GM12878 (cell line): ENCODE measurements around the gene TUBA1A.

Experiments used
- BHLHE40 ChIP-seq, 2 experiments: fragments of 450-650 bp in 1 of 2; IDR thresholded peaks; 2 replicates each; pipeline ENCODE4 v1.6.1; 2011 to 2017; ENCODE audit warnings: low read depth in 2 of 2, borderline replicate concordance in 1 of 2, improper control_type of control experiment in 1 of 2, low read length in 1 of 2, mild to moderate bottlenecking in 1 of 2
- MYC ChIP-seq: IDR thresholded peaks from 2 replicates; pipeline ENCODE4 v1.6.1; 2011; ENCODE audit warnings: mild to moderate bottlenecking, low read length, moderate library complexity, inconsistent platforms; ENCODE audit not compliant: insufficient read depth, insufficient replicate concordance, insufficient read length, severe bottlenecking
- TF ChIP-seq, protein P1 (sequence below): IDR thresholded peaks from 2 replicates; pipeline ENCODE4 v1.6.1; 2012; ENCODE audit warnings: low read depth, low read length, improper control_type of control experiment
- TF ChIP-seq, protein P2 (sequence below): IDR thresholded peaks from 2 replicates; pipeline ENCODE4 v1.6.1; 2012; ENCODE audit warnings: low read depth, low read length, improper control_type of control experiment

DNA sequence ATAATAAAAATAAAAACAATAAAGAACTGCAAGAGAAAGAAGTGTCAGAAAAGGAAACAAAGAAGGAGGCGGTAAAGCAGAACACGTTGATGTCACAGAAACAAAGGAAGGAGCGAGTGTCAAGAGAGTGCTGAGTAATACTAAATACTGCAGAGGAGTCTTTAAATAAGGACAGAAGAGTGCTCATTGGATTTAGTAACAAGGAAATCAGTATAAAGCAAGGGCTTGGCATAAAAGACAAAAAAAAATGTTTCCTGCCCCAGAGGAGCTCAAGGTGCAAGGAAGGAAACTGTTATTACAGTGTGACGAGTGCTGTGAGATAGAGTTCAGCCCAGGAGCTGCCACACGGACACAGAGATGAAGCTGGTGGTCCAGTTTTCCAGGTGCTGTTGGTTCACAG lies 8.4 kb upstream of the TUBA1A start:
- TF ChIP-seq, protein P1, sequence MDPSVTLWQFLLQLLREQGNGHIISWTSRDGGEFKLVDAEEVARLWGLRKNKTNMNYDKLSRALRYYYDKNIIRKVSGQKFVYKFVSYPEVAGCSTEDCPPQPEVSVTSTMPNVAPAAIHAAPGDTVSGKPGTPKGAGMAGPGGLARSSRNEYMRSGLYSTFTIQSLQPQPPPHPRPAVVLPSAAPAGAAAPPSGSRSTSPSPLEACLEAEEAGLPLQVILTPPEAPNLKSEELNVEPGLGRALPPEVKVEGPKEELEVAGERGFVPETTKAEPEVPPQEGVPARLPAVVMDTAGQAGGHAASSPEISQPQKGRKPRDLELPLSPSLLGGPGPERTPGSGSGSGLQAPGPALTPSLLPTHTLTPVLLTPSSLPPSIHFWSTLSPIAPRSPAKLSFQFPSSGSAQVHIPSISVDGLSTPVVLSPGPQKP, result no peak
- TF ChIP-seq BHLHE40 (IDR thresholded peaks at IDR 0.05; ENCODE audit: borderline replicate concordance in 1 of 2, low read depth in 2 of 2, low read length in 1 of 2), result no peak
- TF ChIP-seq, protein P2, sequence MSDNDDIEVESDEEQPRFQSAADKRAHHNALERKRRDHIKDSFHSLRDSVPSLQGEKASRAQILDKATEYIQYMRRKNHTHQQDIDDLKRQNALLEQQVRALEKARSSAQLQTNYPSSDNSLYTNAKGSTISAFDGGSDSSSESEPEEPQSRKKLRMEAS, result no peak
- no peak for TF ChIP-seq MYC
